H9 (cell line): ENCODE data around the gene MAP3K8. TPM values are rescaled to one million over a fixed set of nuclear protein-coding genes. Genes with fewer than 3 reads are reported as not detected.

Source experiments
- DNase-seq: peaks from one replicate; pipeline ENCODE4 v3.0.0-alpha.2; 2017
- H2AFZ ChIP-seq: one replicate; pipeline ENCODE4 v1.6.1; 2013; ENCODE audit warnings: mild to moderate bottlenecking, low read length, control low read depth, moderate library complexity
- H2AK5ac ChIP-seq: 2 replicates; pipeline ENCODE4 v1.6.1; 2013; ENCODE audit warnings: low read length, control low read depth, mixed read lengths; ENCODE audit not compliant: insufficient read length
- H2BK120ac ChIP-seq: one replicate; pipeline ENCODE4 v1.6.1; 2013; ENCODE audit warnings: low read depth, mild to moderate bottlenecking, low read length, control low read depth, inconsistent platforms; ENCODE audit not compliant: poor library complexity, severe bottlenecking
- H2BK12ac ChIP-seq: 2 replicates; pipeline ENCODE4 v1.6.1; 2013; ENCODE audit warnings: low read length, control low read depth, mixed read lengths, low read depth; ENCODE audit not compliant: insufficient read length
- H2BK15ac ChIP-seq: 2 replicates; pipeline ENCODE4 v1.6.1; 2013; ENCODE audit warnings: low read depth, low read length, control low read depth
- H2BK20ac ChIP-seq: one replicate; pipeline ENCODE4 v1.6.1; 2013; ENCODE audit warnings: low read depth, mild to moderate bottlenecking, low read length, control low read depth, inconsistent platforms; ENCODE audit not compliant: poor library complexity, severe bottlenecking
- H2BK5ac ChIP-seq: 2 replicates; pipeline ENCODE4 v1.6.1; 2013; ENCODE audit warnings: low read length, control low read depth, mixed read lengths; ENCODE audit not compliant: insufficient read length
- H3K14ac ChIP-seq: 2 replicates; pipeline ENCODE4 v1.6.1; 2013; ENCODE audit warnings: low read length, control low read depth; ENCODE audit not compliant: insufficient read depth
- H3K18ac ChIP-seq: 2 replicates; pipeline ENCODE4 v1.6.1; 2013; ENCODE audit warnings: low read depth, mild to moderate bottlenecking, mixed read lengths, low read length, control low read depth; ENCODE audit not compliant: insufficient read length
- H3K23ac ChIP-seq: 2 replicates; pipeline ENCODE4 v1.6.1; 2013; ENCODE audit warnings: low read length, control low read depth, mixed read lengths, low read depth; ENCODE audit not compliant: insufficient read length
- H3K23me2 ChIP-seq: 2 replicates; pipeline ENCODE4 v1.6.1; 2013; ENCODE audit warnings: low read depth, mild to moderate bottlenecking, mixed read lengths, low read length, control low read depth; ENCODE audit not compliant: insufficient read length, poor library complexity, severe bottlenecking
- H3K27ac ChIP-seq: 2 replicates; pipeline ENCODE4 v1.5.1; 2013; ENCODE audit warnings: low read length, control low read depth, mixed read lengths, low read depth; ENCODE audit not compliant: insufficient read length
- H3K27me3 ChIP-seq: 2 replicates; pipeline ENCODE4 v1.6.1; 2013; ENCODE audit warnings: low read length, control low read depth, inconsistent platforms; ENCODE audit not compliant: insufficient read depth
- H3K4ac ChIP-seq: 2 replicates; pipeline ENCODE4 v1.6.1; 2013; ENCODE audit warnings: low read depth, mild to moderate bottlenecking, control low read depth, inconsistent platforms, low read length, moderate library complexity
- H3K4me1 ChIP-seq: 2 replicates; pipeline ENCODE4 v1.6.1; 2013; ENCODE audit warnings: low read length, control low read depth, inconsistent platforms; ENCODE audit not compliant: insufficient read depth
- H3K4me2 ChIP-seq: 2 replicates; pipeline ENCODE4 v1.6.1; 2013; ENCODE audit warnings: low read length, control low read depth, mixed read lengths; ENCODE audit not compliant: insufficient read length, insufficient read depth
- H3K56ac ChIP-seq: 2 replicates; pipeline ENCODE4 v1.6.1; 2013; ENCODE audit warnings: low read depth, mild to moderate bottlenecking, mixed read lengths, low read length, control low read depth; ENCODE audit not compliant: insufficient read length
- H3K79me1 ChIP-seq: 2 replicates; pipeline ENCODE4 v1.6.1; 2013; ENCODE audit warnings: low read depth, mild to moderate bottlenecking, moderate library complexity, low read length, control low read depth, inconsistent platforms; ENCODE audit not compliant: insufficient read depth, poor library complexity, severe bottlenecking
- H3K79me2 ChIP-seq: 2 replicates; pipeline ENCODE4 v1.6.1; 2013; ENCODE audit warnings: low read length, control low read depth, inconsistent platforms; ENCODE audit not compliant: insufficient read depth
- H3K9ac ChIP-seq: 2 replicates; pipeline ENCODE4 v1.6.1; 2013; ENCODE audit warnings: low read length, control low read depth, mixed read lengths; ENCODE audit not compliant: insufficient read length; ENCODE audit errors: extremely low read depth
- H3K9me3 ChIP-seq: one replicate; pipeline ENCODE4 v1.6.1; 2013; ENCODE audit warnings: low read depth, low read length, inconsistent platforms; ENCODE audit not compliant: control insufficient read depth
- H3T11ph ChIP-seq: one replicate; pipeline ENCODE4 v1.6.1; 2013; ENCODE audit warnings: mild to moderate bottlenecking, low read length, control low read depth, inconsistent platforms
- H4K20me1 ChIP-seq: one replicate; pipeline ENCODE4 v1.6.1; 2013; ENCODE audit not compliant: control insufficient read depth, insufficient read length, insufficient read depth
- H4K5ac ChIP-seq: 2 replicates; pipeline ENCODE4 v1.6.1; 2013; ENCODE audit warnings: low read depth, mild to moderate bottlenecking, mixed read lengths, low read length, control low read depth; ENCODE audit not compliant: insufficient read length
- H4K8ac ChIP-seq: replicated peaks from 2 replicates; pipeline ENCODE4 v1.6.1; 2013; ENCODE audit warnings: low read length, control low read depth, mixed read lengths, low read depth; ENCODE audit not compliant: insufficient read length
- H4K91ac ChIP-seq: 2 replicates; pipeline ENCODE4 v1.6.1; 2013; ENCODE audit warnings: low read depth, mild to moderate bottlenecking, moderate library complexity, mixed read lengths, low read length, control low read depth; ENCODE audit not compliant: insufficient read length
- H3K27ac Mint-ChIP-seq, 3 experiments: 2 replicates in 2 of 3; 3 replicates in 1 of 3; pipeline ENCODE4 v1.8.0; 2020 to 2021; ENCODE audit warnings: mixed read lengths in 3 of 3, mild to moderate bottlenecking in 1 of 3, moderate library complexity in 1 of 3
- H3K27me3 Mint-ChIP-seq: 2 replicates; pipeline ENCODE4 v1.8.0; 2021; ENCODE audit warnings: low read depth, mild to moderate bottlenecking, moderate library complexity, mixed read lengths
- H3K36me3 Mint-ChIP-seq, 3 experiments: 2 replicates in 2 of 3; 3 replicates in 1 of 3; pipeline ENCODE4 v1.8.0; 2020 to 2021; ENCODE audit warnings: low read depth in 3 of 3, mixed read lengths in 3 of 3; ENCODE audit not compliant: insufficient read depth in 1 of 3
- H3K4me1 Mint-ChIP-seq, 2 experiments: 2 replicates each; pipeline ENCODE4 v1.8.0; 2020; ENCODE audit warnings: mixed read lengths in 2 of 2
- H3K4me3 Mint-ChIP-seq, 2 experiments: 2 replicates in 1 of 2; 3 replicates in 1 of 2; pipeline ENCODE4 v1.8.0; 2020 to 2021; ENCODE audit warnings: mild to moderate bottlenecking in 2 of 2, mixed read lengths in 2 of 2, moderate library complexity in 1 of 2
- H3K9me3 Mint-ChIP-seq, 2 experiments: 2 replicates in 1 of 2; 3 replicates in 1 of 2; pipeline ENCODE4 v1.8.0; 2020; ENCODE audit warnings: mild to moderate bottlenecking in 2 of 2, mixed read lengths in 2 of 2, moderate library complexity in 1 of 2
- CTCF ChIP-seq: fragments of 200-600 bp; sonication (generic); conservative IDR thresholded peaks from 3 replicates; pipeline ENCODE4 v1.8.0; 2021; ENCODE audit warnings: antibody characterized with exemption, mild to moderate bottlenecking
- WGBS: extraction: QIAGEN DNeasy Blood & Tissue Kit; methylation state at CpG from one replicate; pipeline ENCODE4 v1.1.7; 2013; ENCODE audit warnings: missing lambda C conversion rate, low lambda C conversion rate, mixed read lengths; ENCODE audit not compliant: insufficient read length; ENCODE audit errors: extremely low coverage; 5-methylcytosine and 5-hydroxymethylcytosine counted together
- total RNA-seq: library from RNA; stranded (reverse); gene quantifications from 2 replicates; pipeline ENCODE4 v1.2.1, GENCODE V29; 2021

Gene MAP3K8
- total RNA-seq, 1 experiment from 2014 or later: 3.5 TPM

- peaks cover 5 to 6% of the 10 kb centered on the region in 2 experiments for H3K4me1 Mint-ChIP-seq
- no peaks in the 10 kb centered on the region for H3K4me1 ChIP-seq
- no peak for TF ChIP-seq CTCF
- no peak overlapping the region for H2AFZ ChIP-seq
- H3K27ac Mint-ChIP-seq: no peak overlapping the region
- H3K27me3 ChIP-seq: no peaks in the 10 kb centered on the region
- no peak for DNase-seq
- H3K79me1 ChIP-seq: no peaks in the 10 kb centered on the region
- H3K4ac ChIP-seq: no peak overlapping the region
- H3K18ac ChIP-seq: no peak overlapping the region
- no peaks in the 10 kb centered on the region for H3K79me2 ChIP-seq
- no peaks in the 10 kb centered on the region for H4K20me1 ChIP-seq
- no peak overlapping the region for H3K4me2 ChIP-seq
- no peak overlapping the region for H2BK20ac ChIP-seq
- H2AK5ac ChIP-seq: no peak overlapping the region
- WGBS: no CpG with 5 or more reads among the region's 7 CpGs
- H3K4me3 Mint-ChIP-seq: no peak overlapping the region
- no peak overlapping the region for H2BK120ac ChIP-seq
- H3K9me3 Mint-ChIP-seq: no peaks in the 10 kb centered on the region
- H3K9me3 ChIP-seq: no peaks in the 10 kb centered on the region
- H2BK5ac ChIP-seq: no peak overlapping the region
- H2BK15ac ChIP-seq: no peak overlapping the region
- no peaks in the 10 kb centered on the region for H3K36me3 Mint-ChIP-seq
- H4K5ac ChIP-seq: no peak overlapping the region
- no peak overlapping the region for H3K9ac ChIP-seq
- H3K14ac ChIP-seq: no peak overlapping the region
- no peak overlapping the region for H3T11ph ChIP-seq
- no peaks in the 10 kb centered on the region for H3K27me3 Mint-ChIP-seq
- H2BK12ac ChIP-seq: no peak overlapping the region
- no peak overlapping the region for H4K8ac ChIP-seq
- H3K56ac ChIP-seq: no peak overlapping the region
- no peak overlapping the region for H3K23ac ChIP-seq
- no peak overlapping the region for H4K91ac ChIP-seq
- no peak overlapping the region for H3K27ac ChIP-seq
- H3K23me2 ChIP-seq: no peaks in the 10 kb centered on the region
Observed at GRCh38 chr10:30415593-30415992, 18.4 kb upstream of the MAP3K8 start.
